Measurements from ENCODE around the gene SLC35E4.

DNA sequence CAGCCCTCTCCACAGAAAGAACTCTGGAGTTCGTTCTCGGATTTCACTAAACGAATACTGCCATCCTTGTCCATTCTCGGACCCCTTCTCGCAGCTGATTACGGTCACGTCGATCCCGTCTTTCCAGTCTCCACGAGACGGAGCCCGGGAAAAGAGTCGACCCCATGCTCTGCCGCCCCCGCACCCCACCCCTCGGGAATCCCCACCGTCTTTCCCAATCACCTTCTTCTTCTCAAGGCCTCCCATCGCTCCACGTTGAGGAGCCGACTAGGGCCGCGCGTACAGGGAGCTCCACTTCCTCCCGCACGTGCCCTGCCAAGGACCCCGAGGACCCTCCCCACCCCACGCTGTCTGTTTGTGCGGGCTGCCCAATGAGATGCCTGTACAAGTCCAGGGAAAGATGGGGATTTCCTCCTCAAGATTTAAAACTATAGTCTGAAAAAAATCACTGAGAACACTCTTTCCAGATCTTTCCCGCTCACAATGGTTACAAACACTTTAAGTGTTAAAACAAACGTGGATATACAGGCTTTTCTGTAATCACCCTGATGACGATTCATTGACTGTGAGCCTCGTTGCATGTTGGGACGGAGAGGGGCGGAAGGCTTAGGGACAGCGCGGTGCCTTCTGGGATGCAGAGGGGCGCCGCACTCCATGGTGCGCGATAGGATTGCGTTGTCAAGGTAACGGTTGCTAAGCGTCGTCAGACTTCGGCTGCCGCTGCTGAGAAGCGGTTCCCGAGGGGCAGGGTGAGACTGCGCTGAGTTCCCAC is 43.8 kb upstream of the SLC35E4 start, which contains the start of gene PES1:
- TF ChIP-seq POLR2A (IDR thresholded peaks at IDR 0.05): peak; percentile 7
- TF ChIP-seq, protein P1, sequence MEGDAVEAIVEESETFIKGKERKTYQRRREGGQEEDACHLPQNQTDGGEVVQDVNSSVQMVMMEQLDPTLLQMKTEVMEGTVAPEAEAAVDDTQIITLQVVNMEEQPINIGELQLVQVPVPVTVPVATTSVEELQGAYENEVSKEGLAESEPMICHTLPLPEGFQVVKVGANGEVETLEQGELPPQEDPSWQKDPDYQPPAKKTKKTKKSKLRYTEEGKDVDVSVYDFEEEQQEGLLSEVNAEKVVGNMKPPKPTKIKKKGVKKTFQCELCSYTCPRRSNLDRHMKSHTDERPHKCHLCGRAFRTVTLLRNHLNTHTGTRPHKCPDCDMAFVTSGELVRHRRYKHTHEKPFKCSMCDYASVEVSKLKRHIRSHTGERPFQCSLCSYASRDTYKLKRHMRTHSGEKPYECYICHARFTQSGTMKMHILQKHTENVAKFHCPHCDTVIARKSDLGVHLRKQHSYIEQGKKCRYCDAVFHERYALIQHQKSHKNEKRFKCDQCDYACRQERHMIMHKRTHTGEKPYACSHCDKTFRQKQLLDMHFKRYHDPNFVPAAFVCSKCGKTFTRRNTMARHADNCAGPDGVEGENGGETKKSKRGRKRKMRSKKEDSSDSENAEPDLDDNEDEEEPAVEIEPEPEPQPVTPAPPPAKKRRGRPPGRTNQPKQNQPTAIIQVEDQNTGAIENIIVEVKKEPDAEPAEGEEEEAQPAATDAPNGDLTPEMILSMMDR (IDR thresholded peaks at IDR 0.05): peak in 1 of 4 experiments; percentile 7
- TF ChIP-seq POLR2AphosphoS5 (IDR thresholded peaks at IDR 0.05): peak; percentile 98
